DMS53 (cell line): ENCODE results near the gene PARPBP.
"Not testable (repeated sequence)": the region's sequence is repeated elsewhere in the genome, so short reads cannot be mapped to it uniquely, and the experiment has no call there.

Experiments
- DNase-seq: peaks from one replicate; lab custom pipeline; 2025; lab: John Stamatoyannopoulos, UW

Gene PARPBP

DNA sequence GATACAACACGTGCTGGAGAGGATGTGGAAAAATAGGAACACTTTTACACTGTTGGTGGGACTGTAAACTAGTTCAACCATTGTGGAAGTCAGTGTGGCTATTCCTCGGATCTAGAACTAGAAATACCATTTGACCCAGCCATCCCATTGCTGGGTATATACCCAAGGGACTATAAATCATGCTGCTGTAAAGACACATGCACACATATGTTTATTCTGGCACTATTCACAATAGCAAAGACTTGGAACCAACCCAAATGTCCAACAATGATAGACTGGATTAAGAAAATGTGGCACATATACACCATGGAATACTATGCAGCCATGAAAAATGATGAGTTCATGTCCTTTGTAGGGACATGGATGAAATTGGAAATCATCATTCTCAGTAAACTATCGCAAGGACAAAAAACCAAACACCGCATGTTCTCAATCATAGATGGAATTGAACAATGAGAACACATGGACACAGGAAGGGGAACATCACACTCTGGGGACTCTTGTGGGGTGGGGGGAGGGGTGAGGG is 27.1 kb downstream of the PARPBP start:
- not testable (repeated sequence) for DNase-seq

DNA sequence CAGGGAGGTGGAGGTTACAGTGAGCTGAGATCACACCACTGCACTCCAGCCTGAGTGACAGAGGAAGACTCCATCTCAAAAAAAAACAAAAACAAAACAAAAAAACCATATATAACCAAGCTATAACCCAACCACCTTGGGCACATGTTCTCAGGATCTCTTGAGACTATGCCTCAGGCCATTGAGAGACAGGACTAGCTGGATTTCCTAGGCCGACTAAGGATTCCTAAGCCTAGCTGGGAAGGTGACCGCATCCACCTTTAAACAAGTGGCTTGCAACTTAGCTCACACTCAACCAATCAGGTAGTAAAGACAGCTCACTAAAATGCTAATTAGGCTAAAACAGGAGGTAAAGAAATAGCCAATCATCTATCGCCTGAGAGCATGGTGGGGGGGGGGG is 35.2 kb downstream of the PARPBP start:
- not testable (repeated sequence) for DNase-seq

DNA sequence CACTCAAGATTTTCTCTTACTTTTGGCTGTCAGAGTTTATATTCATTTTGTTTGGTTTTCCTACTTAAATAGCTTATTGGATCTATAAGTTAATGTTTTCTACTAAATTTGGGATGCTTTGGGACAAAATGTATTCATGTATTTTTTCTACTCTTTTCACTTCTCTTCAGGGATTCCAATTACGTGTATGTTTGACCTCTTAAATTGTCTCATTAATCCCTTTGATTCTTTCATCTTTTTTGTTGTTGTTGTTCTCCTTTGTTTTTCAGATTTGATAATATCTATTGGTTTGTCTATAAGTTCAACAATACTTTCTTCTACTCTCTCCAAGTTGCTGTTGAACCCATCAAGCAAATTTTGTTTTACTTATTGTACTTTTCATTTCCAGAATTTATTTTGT is 43.4 kb downstream of the PARPBP start:
- no peak for DNase-seq

DNA sequence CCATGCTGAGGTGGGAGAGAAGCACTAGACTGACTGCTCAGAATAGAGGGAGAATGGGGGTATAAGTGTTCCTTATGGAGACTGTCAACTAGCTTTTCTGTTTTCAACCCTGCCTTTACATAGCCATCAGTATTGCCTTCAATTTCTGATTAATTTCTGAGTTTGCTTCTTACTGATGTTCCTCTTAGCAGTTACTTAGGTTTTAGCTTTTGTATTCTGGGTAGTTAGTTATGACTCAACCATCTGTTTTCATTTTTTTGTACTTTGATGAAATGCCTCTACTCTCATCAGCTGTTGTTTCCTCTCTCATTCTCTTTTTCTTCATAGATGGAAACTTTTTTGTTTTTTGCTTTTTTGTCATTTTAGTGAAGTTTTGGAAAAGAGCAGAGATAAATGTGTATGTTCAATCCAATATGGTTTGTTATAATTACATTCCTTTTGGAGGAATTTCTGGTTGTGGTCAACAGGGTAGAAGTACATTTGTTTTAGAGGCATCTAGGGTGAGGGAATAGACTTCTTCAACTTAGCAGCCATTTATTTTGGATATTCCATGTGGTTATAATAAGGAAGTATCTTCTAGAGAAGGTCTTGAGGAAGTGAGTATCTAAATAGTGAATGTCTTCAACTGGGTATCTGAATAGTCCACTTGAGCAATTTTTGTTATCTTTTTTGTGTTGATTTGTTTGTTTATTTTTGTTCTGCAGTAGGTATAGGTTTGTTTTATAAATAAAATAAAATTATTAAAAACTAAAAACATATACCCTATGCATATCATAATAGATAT is 48.0 kb downstream of the PARPBP start:
- no peak for DNase-seq

DNA sequence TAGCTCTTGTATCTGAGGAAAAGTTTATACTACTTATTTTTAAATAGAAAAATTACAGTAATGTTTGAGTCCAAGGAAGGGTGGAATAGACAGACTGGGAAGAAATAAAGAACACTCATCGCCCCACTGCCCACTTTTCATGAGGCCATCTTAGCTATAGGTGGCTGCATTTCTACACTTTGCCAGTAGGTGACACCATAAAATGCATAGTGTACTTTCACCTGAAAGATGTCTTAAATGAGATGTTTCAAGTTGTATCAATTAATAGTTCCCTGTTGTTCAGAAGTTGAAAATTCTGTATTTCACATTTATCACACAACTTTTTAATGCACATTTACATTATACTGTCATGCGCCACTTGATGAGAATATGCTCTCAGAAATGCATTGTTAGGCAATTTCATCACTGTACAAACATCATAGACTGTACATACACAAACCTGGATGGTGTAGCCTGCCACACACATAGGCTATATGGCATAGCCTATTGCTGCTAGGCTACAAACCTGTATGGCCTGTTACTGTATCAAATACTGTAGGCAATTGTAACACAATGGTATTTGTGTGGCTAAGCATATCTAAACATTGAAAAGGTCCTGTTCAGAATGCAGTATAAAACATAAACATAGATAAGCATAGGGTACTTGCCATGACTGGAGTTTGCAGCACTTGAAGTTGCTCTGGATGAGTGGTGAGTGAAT is 50.1 kb downstream of the PARPBP start:
- peak; percentile 72 for DNase-seq

DNA sequence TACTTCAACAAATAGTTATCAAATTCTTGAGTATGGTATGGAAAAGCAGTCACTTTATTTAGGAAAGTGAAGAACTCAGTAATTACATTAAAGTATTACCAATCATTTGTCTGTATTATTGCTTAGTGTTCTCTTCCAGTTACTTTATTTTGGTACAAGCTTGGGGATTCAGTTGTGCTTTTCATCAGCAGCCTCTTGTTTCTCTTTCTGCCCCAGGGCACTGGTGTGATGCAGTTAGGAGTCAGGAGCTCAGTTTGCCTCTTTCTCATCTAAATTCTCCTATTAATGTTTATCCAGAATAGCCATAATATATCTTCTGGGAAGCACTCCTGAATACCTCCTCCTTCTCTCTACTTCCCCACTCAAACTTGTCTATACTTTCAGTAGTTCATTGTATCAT is 52.0 kb downstream of the PARPBP start:
- DNase-seq = no peak

DNA sequence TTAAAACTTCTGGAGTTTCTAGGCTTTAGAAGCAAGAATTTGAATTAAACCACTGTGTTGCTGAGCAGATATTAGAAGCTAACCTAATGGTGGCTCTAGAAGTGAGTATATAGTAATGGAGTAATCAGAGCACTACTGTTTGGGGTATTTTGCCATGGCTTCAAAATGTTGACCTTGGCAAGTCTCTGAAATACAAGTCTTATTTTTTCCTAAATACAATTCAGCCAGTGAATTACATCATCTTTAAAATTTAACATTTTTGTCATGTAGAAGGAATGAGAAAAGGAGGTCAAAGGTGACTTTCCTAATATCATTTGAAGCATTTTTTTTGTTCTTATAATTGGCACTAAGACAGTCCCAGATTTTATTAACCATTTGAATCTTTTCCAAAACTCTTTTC is 52.5 kb downstream of the PARPBP start:
- no peak for DNase-seq

DNA sequence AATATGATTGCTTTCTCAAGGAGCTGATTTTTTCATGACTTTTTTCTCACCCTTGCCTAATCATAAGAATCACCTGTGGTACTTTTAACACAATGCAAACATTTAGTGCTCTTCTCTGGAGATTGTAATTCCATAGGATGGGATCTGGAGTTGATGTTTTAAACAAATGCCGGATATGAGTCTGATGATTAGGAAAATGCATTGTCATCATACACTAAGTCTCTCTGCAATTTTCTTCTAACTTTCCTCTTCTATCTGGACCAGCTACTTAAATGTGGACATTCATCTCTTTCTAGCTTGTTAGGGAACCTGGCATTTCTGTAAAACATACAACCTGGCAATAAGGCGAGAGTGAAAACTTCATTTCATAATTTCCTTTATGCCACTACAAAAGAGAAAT is 54.1 kb downstream of the PARPBP start:
- no peak for DNase-seq

DNA sequence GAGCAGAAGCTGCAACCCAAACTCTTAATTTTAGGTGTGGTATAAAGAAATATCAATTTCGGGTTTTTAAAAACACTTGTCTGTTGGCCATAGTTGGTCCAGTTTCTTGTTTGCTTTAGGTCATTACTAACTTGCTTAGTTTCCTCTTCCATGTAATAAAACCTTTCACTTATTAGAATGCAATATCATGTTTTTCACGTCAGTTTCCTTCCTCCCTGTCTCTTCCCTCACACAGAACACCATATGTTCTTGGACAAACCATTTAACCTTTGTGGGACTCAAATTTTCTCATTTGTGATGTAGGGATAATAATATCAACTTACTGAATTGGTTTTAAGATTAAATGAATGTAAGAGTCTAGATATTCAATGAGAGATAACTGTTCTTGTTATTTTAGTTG is 54.8 kb downstream of the PARPBP start:
- no peak for DNase-seq

DNA sequence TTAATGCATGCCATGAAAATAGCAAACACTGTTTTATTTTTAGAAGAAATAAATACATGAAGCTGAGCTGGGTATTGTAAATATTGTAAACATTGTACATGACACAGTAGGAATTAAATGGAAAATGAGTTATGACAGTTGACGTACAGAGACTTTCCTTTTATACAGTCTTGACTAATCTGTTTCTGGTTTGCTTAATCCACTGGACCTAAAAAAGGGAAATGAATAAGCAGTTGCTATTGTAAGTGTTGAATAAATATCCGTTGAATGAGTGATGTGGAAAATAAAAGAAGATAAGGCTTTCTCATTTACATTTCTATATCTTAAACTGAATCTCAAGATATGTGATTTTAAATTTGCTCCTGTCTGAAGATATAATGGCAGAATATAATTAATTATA is 62.7 kb downstream of the PARPBP start:
- no peak for DNase-seq

DNA sequence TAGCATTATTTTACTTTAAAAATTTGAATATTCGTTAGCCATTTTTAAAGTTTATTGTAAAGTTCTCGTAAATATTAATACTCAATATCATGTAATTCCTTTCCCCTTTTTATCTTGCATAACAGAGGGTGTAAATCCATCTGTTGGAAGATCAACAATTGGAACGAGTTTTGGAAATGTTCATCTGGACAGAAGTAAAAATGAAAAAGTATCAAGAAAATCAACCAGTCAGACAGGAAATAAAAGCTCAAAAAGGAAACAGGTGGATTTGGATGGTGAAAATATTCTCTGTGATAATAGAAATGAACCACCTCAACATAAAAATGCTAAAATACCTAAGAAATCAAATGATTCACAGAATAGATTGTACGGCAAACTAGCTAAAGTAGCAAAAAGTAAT is 75.8 kb downstream of the PARPBP start:
- no peak for DNase-seq

DNA sequence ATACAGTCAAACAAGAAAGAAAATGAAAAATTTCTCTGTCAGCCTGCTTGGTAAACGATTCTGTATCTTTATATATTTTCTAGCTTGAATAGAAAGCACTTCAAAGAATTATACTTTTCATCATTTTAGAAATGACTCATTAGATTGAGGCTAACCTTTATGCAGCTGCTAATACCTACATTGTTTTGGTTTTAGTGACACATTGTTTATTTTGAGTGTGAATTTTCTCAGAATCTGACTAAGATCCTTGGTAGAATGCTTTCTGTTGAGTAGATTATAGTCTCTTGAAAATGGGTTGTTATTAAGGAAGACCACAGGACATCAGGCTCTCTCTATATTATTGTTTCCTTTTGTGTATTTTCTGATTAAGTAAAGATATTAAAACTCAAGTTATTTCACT is 77.8 kb downstream of the PARPBP start, which contains the start of gene PMCH:
TSS of gene PMCH (minus strand) at position 45 of the 400 bp plus-strand sequence. CDS start 63 bp downstream, outside the sequence.
- peak; percentile 28 for DNase-seq

DNA sequence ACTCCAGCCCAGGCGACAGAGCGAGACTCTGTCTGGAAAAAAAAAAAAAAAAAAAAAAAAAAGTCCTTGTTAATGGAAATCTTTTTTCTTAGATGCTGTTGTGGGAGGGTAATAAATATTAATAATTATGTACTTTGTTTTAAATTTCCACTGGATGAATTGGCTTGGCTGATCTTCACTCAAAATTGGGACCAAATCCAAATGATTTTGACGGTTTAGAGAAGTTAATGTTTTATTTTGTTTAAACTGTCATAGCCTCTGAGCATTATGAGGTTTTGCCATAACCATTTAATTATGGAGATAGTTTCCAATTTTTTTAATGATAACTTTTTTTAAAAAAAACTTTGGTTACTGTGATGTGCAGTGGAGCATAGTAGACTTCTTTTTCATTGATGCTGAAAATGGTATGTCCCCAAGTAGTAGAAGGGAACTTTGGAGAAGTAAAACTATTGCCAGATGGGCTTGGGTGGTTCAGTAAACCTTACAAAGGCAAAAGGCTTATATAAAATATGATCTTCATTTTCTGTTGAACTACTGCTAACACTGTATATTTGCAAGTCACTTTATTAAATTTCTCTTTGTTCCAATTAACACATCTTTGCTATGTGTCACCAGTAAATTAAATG is 81.6 kb downstream of the PARPBP start:
- DNase-seq = no peak

DNA sequence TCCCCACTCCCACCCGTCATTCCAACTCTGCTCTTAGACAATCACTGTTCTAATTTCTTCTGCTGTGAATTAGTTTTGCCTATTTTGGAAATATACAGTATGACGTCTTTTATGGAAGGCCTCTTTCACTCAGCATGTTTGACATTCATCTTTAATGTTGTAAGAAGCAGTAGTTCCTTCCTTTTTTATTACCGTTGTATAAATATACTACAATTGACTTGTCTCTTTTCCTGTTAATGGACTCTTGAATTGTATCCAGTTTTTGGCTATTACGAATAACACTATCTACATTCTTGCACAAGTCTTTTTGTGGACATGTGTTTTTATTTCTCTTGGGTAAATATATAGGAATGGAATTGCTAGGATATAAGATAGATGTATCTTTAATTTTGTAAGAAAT is 82.6 kb downstream of the PARPBP start:
- DNase-seq = no peak

DNA sequence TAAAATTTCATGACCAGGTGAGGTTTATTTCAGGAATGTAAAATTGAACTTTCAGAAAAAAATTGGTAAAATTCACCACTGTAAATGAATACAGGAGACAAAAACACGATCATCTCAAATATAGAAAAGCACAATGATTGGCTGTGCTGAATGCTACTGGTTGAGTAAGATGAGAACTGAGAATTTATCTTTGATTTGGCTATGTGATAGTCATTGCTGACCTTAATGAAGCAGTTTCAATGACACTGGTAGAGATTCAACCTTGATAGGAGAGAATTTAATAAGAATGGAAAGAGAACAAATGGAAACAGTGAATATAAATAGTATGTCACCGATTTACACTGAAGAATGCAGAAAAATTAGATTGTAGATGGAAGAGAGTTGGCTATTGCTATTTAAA is 84.0 kb downstream of the PARPBP start:
- DNase-seq = no peak

DNA sequence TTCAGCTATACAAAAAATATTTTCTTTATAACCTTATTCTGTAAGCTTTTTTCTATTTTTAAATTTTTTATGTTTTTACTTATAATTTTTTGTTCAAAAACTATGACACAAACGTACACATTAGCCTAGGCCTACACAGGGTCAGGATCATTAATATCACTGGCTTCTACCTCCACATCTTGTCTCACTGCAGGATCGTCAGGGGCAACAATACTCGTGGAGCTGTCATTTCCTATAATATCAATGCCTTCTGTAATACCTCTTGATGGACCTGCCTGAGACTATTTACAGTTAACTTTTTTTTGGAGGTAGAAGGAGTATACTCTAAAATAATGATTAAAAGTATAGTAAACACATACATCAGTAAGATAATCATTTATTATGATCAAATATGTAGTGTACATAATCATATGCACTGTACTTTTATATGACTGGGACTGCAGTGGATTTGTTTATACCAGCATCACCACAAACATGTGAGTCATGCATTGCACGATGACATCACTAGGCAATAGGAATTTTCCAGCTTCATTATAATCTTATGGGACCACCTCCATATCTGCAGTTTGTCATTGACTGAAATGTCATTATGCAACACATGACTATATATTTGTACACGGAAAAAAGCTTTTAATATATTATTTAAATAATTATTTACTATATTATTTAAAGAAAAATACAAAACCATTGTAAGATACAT is 96.2 kb downstream of the PARPBP start:
- DNase-seq = peak; percentile 61

DNA sequence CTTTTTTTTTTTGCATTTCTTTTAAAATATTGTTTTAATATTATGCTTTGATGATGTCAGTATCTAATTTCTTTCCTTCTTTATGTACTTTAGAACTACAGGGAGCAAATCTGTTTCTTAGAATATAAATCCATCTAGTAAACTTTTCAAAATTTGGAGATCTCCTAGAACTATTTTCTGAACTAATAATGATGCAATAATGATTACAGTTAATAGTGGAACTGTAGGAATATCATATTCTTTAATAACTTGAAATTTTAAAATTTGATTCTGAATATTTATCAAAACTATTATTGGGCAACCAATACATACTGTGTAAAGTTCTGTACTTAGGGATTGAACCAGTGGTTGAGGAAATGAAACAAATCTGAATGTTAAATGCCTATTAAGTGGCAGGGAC is 100.8 kb downstream of the PARPBP start:
- DNase-seq = no peak

DNA sequence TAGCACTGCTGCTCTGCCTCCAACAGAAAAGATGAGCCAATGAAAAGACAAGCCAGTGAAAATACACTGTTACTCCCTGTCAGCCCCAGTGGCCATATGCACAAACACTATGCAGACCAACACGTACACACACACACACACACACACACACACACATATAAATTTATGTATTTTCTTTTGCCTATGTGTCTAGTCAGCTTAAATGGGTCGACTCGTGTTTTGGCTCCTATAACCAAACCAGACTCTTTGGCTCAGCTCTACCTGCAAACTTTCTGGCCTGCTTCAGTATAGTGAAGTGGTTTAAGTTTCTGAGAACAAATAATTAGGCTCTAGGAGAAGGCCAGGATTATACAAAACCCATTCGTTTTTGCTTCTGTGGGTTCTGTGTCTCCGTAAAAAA is 108.0 kb downstream of the PARPBP start:
- DNase-seq = no peak

DNA sequence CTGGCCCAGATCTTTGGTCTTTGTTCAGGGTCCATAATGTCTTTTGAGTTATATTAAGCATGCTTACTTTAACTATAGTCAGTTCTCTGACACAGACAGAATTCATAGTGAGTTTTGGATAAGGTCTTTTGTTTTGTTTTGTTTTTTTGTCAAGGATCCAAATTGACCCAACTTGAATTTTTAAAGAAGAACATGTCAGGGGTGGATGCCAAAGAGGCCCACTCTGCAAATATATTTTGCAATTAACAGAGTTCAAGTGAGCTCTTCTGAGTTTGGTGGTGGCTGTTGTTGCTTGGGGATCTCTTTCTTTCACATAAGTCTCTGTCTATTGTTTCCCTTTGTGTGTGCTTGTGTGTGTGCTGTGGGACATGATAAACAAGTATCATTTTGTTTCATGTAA is 112.1 kb downstream of the PARPBP start:
- no peak for DNase-seq

DNA sequence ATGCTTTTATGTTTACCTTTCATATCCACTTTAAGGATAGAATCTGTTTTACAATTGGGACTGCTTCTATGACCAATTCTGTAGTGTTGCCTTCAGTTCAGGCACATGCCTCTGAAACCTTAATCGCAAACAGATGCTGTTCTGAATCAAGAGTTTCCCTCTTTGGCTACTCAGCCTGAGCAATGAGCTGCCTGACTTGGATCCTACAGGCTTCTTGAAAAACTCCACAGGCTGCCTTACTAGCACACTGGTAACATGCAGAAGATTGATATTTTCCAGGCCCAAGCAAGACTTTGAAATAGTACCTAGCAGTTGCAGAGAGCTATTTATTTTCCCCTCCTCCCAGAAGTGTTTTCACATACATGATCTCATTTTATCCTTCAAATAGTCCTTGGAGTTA is 112.5 kb downstream of the PARPBP start:
- no peak for DNase-seq

DNA sequence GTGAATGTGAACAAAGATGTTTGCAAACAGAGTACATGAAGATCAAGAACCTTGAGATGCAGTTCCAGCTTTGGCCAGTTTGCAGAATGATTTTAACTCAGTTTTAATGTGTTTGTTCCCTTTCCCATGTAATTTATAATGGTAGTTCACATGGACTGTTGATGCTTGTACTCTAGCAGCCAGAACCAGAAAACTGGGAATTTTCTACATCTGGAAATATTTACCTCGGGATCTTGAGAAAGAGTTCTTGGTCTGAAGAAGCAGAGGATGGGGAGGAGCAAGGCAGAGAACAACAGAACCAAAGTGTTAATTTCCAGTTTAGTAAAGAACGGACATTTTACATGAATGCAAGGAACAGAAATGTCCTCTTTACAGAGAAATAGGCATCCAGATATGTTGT is 114.6 kb downstream of the PARPBP start:
- DNase-seq = no peak

DNA sequence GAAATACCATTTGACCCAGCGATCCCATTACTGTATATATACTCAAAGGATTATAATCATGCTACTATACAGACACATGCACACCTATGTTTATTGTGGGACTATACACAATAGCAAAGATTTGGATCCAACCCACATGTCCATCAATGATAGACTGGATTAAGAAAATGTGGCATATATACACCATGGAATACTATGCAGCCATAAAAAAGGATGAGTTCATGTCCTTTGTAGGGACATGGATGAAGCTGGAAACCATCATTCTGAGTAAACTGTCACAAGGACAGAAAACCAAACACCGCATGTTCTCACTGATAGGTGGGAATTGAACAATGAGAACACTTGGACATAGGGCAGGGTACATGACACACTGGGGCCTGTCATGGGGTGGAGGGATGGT is 120.9 kb downstream of the PARPBP start:
- not testable (repeated sequence) for DNase-seq
